ENCODE measurements around the gene ALG5.

ALG5 gene

DNA sequence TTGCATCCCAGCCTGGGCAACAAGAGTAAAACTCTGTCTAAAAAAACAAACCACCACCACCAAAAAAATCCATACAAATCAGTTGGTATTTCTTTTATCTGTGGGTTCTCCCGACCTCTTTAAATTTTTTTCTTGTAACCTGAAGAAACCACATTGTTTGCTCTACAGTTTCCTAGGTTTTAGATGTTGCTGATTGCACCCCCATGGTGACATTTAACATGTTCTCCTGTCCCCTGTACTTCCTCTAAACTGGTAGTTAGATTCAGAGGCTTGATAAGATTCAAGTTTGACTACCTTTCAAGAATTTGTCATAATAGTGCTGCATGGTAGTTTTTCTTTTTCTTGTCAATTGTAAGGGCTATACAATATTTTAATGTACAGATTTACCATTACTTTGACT, 24.0 kb downstream of the ALG5 start:
- DNase-seq: no peak

- no peak for DNase-seq
These were observed 25.4 kb downstream of the ALG5 start for GRCh38 chr13:36973621-36974295.

DNA sequence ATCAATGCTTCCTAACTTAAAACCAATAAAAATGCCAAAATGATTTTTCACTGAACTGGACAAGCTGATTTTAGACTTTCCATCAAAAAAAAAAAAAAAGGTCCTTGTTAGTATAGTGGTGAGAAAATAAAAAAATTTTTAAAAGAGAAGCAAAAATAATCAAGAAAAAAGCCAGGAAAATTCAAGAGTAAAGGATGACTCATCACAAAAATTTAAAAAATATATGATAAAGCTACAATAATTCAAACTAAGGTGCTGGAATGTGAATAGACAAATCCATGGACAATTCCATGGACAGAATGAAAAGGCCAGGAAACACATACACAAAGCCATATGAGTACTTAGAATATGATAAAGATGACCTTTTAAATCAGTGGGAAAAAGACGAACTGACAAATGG, 26.1 kb downstream of the ALG5 start:
- DNase-seq: no peak

DNA sequence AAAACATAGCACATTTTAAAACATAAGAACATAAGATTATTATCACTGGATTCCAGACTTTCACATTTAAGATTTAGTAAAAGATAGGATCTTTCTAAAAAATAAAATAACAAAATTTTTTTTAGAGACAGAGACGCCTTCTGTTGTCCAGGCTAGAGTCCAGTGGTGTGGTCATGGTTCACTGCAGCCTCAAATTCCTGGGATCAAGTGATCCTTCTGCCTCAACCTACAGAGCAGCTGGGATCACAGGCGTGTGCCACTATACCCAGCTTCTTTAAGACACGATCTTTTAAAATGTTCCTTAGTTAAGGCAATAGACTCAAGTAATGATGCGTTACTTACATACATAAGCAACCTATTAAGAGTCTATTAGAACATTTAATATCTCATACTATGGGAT, 32.7 kb downstream of the ALG5 start:
- no peak for DNase-seq

DNA sequence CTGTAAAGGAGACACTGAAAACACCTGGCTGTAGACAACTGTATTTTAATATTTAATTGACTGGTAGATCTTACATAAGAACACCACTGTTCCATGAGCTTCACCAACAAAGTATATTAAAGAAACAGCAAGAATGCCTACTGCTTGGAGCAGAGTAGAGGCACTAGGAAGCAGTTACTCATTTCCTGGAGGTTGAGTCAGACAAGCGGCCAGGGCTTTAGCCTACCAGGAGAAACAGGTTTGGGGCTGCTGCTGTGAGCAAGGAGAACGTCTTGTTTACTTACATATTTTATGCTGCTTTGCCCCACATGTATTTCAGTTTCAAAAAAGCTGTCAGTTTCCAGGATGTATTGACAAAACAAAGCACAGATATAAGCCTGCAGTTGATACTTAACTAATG, 33.4 kb downstream of the ALG5 start:
- DNase-seq: no peak

GRCh38 chr13:36959456-36960116, 39.6 kb downstream of the ALG5 start:
- DNase-seq: no peak

DNA sequence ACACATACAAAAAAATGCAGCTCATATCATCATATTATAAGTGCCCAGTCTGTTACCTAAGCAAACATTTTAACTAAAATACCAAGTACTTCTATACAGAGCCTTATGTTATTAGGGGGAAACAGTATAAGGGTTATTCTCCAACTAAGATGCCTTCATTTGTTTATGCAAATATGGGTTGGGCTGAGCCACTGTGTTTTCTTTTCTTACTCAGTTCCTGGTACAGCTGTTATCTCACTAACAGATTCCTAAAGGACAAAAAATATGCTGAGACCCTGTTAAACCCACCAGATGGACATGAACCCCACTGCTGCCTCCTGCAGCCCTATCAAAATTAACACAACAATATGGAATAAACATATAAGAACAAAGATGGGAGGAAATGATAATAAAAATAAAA, 44.6 kb downstream of the ALG5 start:
- no peak for DNase-seq

GRCh38 chr13:36950920-36951319, 48.2 kb downstream of the ALG5 start:
- no peak for DNase-seq

GRCh38 chr13:36950330-36950729, 48.8 kb downstream of the ALG5 start:
- DNase-seq: no peak

GRCh38 chr13:36945078-36945477, 54.1 kb downstream of the ALG5 start:
- DNase-seq: no peak

DNA sequence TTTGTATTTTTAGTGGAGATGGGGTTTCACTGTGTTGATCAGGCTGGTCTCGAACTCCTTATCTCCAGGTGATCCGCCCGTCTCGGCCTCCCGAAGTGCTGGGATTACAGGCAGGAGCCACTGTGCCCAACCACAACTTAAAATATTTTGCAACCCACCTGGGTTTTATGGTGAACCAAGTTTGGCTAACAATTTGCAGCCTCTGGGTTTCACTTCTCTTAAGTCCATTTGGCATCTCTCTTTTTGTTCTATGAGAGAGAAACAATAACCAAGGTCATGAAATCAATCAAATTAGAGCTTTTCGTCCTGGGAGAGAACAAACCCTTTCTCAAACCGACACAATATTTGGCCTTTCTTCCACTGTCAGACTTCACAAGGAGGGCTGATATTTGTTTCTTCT, 73.5 kb downstream of the ALG5 start:
- no peak for DNase-seq

GRCh38 chr13:36924001-36924400, 75.1 kb downstream of the ALG5 start:
- no peak for DNase-seq

DNA sequence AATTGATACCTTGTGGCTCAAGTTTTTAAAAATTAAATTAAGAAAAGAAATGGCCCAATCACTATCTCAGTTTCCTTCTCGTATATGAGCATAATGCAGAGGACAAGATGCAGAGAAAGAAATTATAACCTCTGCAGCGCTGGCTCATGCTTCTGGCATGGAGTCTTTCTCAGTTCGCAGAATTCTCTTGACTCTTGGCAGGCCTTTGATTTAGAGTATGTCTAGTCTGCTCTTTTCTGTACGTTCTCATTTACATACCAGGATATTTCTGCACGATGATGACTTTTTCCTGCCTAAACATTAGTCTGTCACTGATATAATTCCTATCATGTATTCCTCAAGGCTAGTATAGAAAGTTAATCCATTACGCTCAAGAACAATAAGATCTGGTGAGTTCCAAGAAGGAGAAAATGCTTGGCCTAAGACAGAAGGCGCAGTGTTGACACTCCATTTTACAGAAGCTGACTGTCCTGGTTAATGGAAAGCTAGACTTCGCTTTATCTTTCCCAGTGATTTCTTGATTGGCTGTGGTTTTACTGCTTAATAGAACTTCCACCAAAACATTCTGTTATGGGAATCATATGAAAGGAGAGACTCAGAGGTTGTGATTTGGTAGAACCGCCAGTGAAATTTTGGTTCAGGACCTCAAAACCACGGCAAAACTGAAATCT, 77.4 kb downstream of the ALG5 start:
- no peak for DNase-seq

- no peak for DNase-seq
These were observed 78.4 kb downstream of the ALG5 start for GRCh38 chr13:36920616-36921185.

- no peak for DNase-seq
These were observed 79.1 kb downstream of the ALG5 start, which contains the start of gene SMAD9 for GRCh38 chr13:36919833-36920615. TSS of gene SMAD9 (minus strand) at chr13:36920238. CDS start at chr13:36879689, 40,549 bp downstream.

DNA sequence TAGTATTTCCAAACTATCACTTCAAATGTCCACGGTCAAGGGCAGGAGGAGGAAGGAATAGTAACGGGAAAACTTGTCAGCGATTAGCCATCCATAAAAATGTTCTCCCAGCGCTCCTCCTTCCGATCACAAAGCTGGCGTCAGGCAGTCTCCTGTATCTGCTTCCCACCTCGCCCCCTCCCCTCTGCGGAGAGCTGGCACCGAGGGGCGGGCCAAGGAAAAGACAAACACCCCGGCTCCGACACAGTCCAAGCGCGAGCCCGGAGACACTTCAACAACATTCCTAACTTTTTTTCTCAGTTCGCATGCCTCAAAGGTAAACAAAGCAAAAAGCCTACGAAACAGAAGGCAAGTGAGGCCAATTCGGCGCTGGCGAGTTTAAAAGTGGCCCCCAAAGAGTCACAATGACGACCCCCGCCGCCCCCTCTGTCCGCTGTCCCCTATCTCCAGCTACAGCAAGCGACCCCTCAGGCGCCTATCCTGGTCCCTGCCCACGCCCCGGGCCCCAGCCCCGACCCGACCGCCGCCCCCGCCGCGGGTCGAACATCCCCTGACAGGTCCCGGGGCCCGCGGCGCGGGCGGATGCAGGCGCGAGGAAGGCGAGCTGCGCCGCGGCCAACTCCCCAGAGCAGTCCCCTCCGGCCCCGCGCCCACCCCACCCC, 79.8 kb downstream of the ALG5 start:
- no peak for DNase-seq

- no peak for DNase-seq
These were observed 80.7 kb downstream of the ALG5 start for GRCh38 chr13:36918246-36919131.

GRCh38 chr13:36917311-36917710, 81.8 kb downstream of the ALG5 start:
- no peak for DNase-seq

DNA sequence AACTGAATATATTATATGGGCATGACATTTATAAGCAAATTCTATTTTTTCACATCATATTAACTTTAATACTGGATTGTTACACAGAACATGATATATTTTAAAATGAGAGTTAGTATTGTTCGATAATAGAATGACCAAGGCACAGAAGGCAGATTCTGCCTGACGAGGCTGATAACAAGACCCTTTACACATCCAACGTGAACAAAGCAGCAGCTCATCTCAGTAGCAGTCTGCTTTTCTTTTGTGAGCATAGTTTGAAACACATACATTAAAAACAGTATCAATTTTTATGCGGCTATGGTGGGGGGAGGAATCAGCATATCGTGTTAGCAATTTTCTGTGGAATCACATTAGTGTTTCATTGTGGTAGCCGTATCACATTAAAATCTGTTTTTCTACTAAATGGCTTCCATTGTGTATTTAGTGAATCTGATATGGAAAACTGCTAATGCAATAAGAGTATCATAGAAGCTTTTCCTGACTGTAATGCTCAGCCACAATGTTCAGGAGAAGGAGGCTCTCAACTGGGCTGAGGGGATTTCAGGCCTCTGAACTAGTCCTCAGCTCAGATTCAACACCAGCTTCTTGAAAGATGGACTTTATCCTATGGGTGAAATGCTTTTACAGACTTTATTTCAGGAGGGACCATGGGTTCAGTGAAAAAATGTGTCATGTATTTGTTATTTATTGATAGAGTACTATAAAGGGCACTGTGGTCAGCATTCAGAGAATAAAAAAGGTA, 83.1 kb downstream of the ALG5 start:
- DNase-seq: no peak

DNA sequence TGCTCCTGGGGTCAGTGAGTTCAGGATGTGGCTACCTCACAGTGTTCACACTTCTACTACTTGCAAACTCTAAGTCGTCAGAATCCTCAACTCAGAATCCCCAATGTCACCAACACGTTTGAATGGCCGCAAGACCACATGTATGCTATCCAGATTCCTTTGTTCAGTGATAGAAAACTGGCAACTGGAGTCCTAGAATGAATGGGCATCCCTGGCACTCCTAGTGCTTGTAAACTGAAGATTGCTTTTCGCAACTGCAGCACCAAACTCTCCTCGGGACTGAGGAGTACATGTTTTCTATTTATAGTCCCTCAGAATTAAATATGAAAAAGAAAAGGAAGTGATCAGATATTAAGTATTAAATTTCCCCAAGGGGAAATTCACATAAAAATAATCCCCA, 84.0 kb downstream of the ALG5 start:
- no peak for DNase-seq

DNA sequence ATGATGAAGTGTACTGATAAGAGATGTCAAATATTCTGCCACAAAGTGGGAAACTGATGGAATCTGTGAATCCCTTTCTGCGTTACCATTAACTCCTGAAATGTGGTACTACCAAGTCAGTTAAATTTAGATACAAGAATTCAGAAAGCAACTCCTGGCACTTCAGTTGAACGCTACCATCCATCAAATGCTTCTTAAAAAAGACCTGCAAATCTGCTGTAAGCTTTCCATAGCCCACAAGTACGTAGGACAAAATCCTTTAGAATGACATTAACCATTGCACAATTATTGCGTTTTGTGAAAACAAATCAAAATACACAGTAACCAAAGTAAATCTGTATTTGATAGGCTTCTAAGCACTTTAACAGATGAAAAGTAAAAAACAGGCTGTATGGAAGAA, 84.5 kb downstream of the ALG5 start:
- no peak for DNase-seq

Data from activated CD8-positive, alpha-beta memory T cell treated with anti-CD3 and anti-CD28 coated beads for 24 hours (primary cell).